Caco-2 (cell line): ENCODE results near the gene AUTS2. TPM values are rescaled to one million over a fixed set of nuclear protein-coding genes. Genes with fewer than 3 reads are reported as not detected.

Experiments
- BruUV-seq: library from RNA; stranded (reverse); fragments of 400-500 nt; replicated peaks from 2 replicates; lab custom pipeline; 2021; lab: Mats Ljungman, UMichigan
- CTCF ChIA-PET: fragments of 300-600 bp; sonication (Branson Sonifier 250); formaldehyde crosslinking; loops from one replicate; lab custom pipeline; 2022; ENCODE audit warnings: antibody characterized with exemption; lab: Charles Lee
- POLR2A ChIA-PET: fragments of 300-600 bp; sonication (Branson Sonifier 250); formaldehyde crosslinking; loops from one replicate; lab custom pipeline; 2022; ENCODE audit warnings: antibody characterized with exemption; lab: Charles Lee
- DNase-seq, 2 experiments: peaks; one replicate each; pipeline versions ENCODE4 v3.0.0 to v3.0.0-alpha.2; 2020 to 2022
- H3K27me3 ChIP-seq: replicated peaks from 2 replicates; pipeline ENCODE4 v1.6.0; 2011; ENCODE audit warnings: low read length; ENCODE audit not compliant: control insufficient read depth, insufficient read depth
- H3K36me3 ChIP-seq: 2 replicates; pipeline ENCODE4 v1.5.1; 2011; ENCODE audit warnings: low read length; ENCODE audit not compliant: control insufficient read depth, insufficient read depth
- H3K4me1 ChIP-seq: fragments of 250-450 bp; sonication (Bioruptor Pico); 2 replicates; pipeline ENCODE4 v1.5.1; 2020; ENCODE audit warnings: mild to moderate bottlenecking
- H3K4me3 ChIP-seq: 2 replicates; pipeline ENCODE4 v1.5.1; 2011; ENCODE audit warnings: low read depth, mild to moderate bottlenecking, control low read depth, low read length
- H3K9me3 ChIP-seq: fragments of 250-450 bp; sonication (Bioruptor Pico); 2 replicates; pipeline ENCODE4 v1.5.1; 2020; ENCODE audit warnings: mild to moderate bottlenecking, moderate library complexity
- H3K27ac Mint-ChIP-seq: one replicate; pipeline ENCODE4 v1.8.0; 2022; ENCODE audit warnings: mixed read lengths; ENCODE audit not compliant: unreplicated experiment
- H3K27me3 Mint-ChIP-seq: one replicate; pipeline ENCODE4 v1.8.0; 2022; ENCODE audit warnings: mixed read lengths; ENCODE audit not compliant: insufficient read depth, unreplicated experiment
- H3K36me3 Mint-ChIP-seq: one replicate; pipeline ENCODE4 v1.8.0; 2022; ENCODE audit warnings: mild to moderate bottlenecking, mixed read lengths; ENCODE audit not compliant: insufficient read depth, unreplicated experiment
- H3K4me1 Mint-ChIP-seq: one replicate; pipeline ENCODE4 v1.8.0; 2022; ENCODE audit warnings: low read depth, mixed read lengths; ENCODE audit not compliant: unreplicated experiment
- H3K4me3 Mint-ChIP-seq: one replicate; pipeline ENCODE4 v1.8.0; 2022; ENCODE audit warnings: mild to moderate bottlenecking, moderate library complexity, mixed read lengths; ENCODE audit not compliant: unreplicated experiment
- H3K9me3 Mint-ChIP-seq: one replicate; pipeline ENCODE4 v1.8.0; 2022; ENCODE audit warnings: mixed read lengths; ENCODE audit not compliant: unreplicated experiment
- CTCF ChIP-seq, 2 experiments: fragments of 200-600 bp in 1 of 2; IDR thresholded peaks; 1 replicate in 1 of 2; 2 replicates in 1 of 2; pipeline versions ENCODE4 v1.5.1 to v1.8.0; 2011 to 2022; ENCODE audit warnings: antibody characterized with exemption in 1 of 2, control low read depth in 1 of 2, inconsistent platforms in 1 of 2, low read depth in 1 of 2, low read length in 1 of 2, mild to moderate bottlenecking in 1 of 2, moderate library complexity in 1 of 2; ENCODE audit not compliant: insufficient read depth in 1 of 2, severe bottlenecking in 1 of 2, unreplicated experiment in 1 of 2
- intact Hi-C: fragments of 100-400 bp; cut with micrococcal nuclease; formaldehyde crosslinking; loops from one replicate; pipeline ENCODE4 v1.10.0; 2022; ENCODE audit not compliant: unreplicated experiment
- total RNA-seq: library from RNA; stranded (reverse); gene quantifications from 2 replicates; pipeline ENCODE4 v1.2.3, GENCODE V29; 2022

Gene AUTS2
- total RNA-seq, 1 experiment from 2014 or later: 37.1 TPM

- Histone ChIP-seq H3K9me3 (no peaks in the 10 kb centered on the region), H3K4me3 (no peak overlapping the region), H3K36me3 (no peaks in the 10 kb centered on the region), H3K4me1 (peaks cover 14% of the 10 kb centered on the region), H3K27me3 (peaks cover 3% of the 10 kb centered on the region; the same call in 1 of the 2 replicates)
- H3K9me3 Mint-ChIP-seq: peaks cover 6% of the 10 kb centered on the region
- no peak overlapping the region for H3K4me3 Mint-ChIP-seq
- no peak for TF ChIP-seq CTCF (IDR thresholded peaks at IDR 0.05; ENCODE audit: insufficient read depth in 1 of 2, low read depth in 1 of 2, low read length in 1 of 2, severe bottlenecking in 1 of 2, unreplicated experiment in 1 of 2)
- intact Hi-C loops: no loop called here
- no peaks in the 10 kb centered on the region for H3K36me3 Mint-ChIP-seq
- ChIA-PET POLR2A (no interaction called here), CTCF (no interaction called here)
- no peaks in the 10 kb centered on the region for H3K27me3 Mint-ChIP-seq
- BruUV-seq: no TSS peak
- no peak for DNase-seq
- peaks cover 11% of the 10 kb centered on the region for H3K4me1 Mint-ChIP-seq
- H3K27ac Mint-ChIP-seq: no peak overlapping the region
Measured at GRCh38 chr7:69911337-69911736, 313.1 kb downstream of the AUTS2 start.

GRCh38 chr7:69912141-69912540 is 313.9 kb downstream of the AUTS2 start:
- Mint-ChIP-seq H3K27me3 (peaks cover 5% of the 10 kb centered on the region), H3K9me3 (peaks cover 6% of the 10 kb centered on the region), H3K36me3 (no peaks in the 10 kb centered on the region), H3K27ac (no peak overlapping the region), H3K4me3 (no peak overlapping the region), H3K4me1 (peaks cover 11% of the 10 kb centered on the region)
- POLR2A ChIA-PET: no interaction called here
- CTCF ChIA-PET: no interaction called here
- intact Hi-C loops: no loop called here
- no peaks in the 10 kb centered on the region for H3K36me3 ChIP-seq
- no peaks in the 10 kb centered on the region for H3K9me3 ChIP-seq
- no peak for DNase-seq
- no TSS peak for BruUV-seq
- no peaks in the 10 kb centered on the region for H3K27me3 ChIP-seq
- TF ChIP-seq CTCF (IDR thresholded peaks at IDR 0.05; ENCODE audit: insufficient read depth in 1 of 2, low read depth in 1 of 2, low read length in 1 of 2, severe bottlenecking in 1 of 2, unreplicated experiment in 1 of 2): no peak
- H3K4me3 ChIP-seq: no peak overlapping the region
- peaks cover 14% of the 10 kb centered on the region for H3K4me1 ChIP-seq

DNA sequence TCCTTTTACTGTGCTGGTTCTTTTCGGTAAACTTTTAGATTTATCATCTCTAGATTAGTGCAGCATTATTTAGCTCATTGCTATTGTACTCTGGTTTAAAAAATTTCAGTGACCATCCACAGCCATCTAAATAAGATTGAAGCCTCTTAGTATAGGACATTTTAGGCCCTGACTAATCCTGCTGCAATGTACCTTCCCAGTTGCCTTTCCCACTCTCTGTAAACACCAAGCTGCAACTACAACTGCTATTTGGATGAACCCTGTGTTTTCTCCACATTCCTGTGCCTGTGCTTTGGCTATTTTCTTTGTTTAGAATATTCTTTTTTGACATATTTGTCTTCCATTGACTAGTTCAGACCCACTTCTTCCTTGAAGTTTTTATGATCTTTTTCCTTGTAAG is 314.6 kb downstream of the AUTS2 start:
- intact Hi-C loops: no loop called here
- H3K36me3 ChIP-seq: no peaks in the 10 kb centered on the region
- peaks cover 9% of the 10 kb centered on the region for H3K4me1 ChIP-seq
- H3K9me3 ChIP-seq: no peaks in the 10 kb centered on the region
- Mint-ChIP-seq H3K36me3 (no peaks in the 10 kb centered on the region), H3K4me3 (no peak overlapping the region), H3K9me3 (peaks cover 6% of the 10 kb centered on the region), H3K27ac (no peak overlapping the region), H3K4me1 (peaks cover 5% of the 10 kb centered on the region), H3K27me3 (peaks cover 7% of the 10 kb centered on the region)
- H3K27me3 ChIP-seq: no peaks in the 10 kb centered on the region
- no TSS peak for BruUV-seq
- DNase-seq: no peak
- POLR2A ChIA-PET: no interaction called here
- no peak overlapping the region for H3K4me3 ChIP-seq
- CTCF ChIA-PET: no interaction called here
- TF ChIP-seq CTCF (IDR thresholded peaks at IDR 0.05; ENCODE audit: insufficient read depth in 1 of 2, low read depth in 1 of 2, low read length in 1 of 2, severe bottlenecking in 1 of 2, unreplicated experiment in 1 of 2): no peak
